ENCODE measurements around the gene TIGD3.

DNA sequence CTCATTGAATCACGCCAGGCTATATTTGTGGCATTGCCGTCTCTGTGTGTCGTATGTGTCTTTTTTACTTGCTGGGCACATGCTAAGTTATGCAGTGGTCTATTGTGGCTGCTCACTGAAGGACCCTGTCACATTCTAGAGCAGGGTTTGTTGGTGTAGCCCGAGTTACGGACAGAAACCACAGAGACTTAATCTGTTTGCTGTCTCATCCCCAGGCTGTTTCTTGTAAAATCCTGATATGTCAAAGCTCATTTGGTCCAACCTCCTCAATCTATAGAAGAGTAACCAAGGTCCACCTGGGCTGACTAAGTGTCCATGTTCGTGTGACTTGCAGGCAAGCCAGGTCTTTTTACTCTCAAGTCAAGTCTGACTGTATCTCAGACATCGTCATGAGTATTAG lies 15.9 kb upstream of the TIGD3 start:
- TF ChIP-seq, protein P1, sequence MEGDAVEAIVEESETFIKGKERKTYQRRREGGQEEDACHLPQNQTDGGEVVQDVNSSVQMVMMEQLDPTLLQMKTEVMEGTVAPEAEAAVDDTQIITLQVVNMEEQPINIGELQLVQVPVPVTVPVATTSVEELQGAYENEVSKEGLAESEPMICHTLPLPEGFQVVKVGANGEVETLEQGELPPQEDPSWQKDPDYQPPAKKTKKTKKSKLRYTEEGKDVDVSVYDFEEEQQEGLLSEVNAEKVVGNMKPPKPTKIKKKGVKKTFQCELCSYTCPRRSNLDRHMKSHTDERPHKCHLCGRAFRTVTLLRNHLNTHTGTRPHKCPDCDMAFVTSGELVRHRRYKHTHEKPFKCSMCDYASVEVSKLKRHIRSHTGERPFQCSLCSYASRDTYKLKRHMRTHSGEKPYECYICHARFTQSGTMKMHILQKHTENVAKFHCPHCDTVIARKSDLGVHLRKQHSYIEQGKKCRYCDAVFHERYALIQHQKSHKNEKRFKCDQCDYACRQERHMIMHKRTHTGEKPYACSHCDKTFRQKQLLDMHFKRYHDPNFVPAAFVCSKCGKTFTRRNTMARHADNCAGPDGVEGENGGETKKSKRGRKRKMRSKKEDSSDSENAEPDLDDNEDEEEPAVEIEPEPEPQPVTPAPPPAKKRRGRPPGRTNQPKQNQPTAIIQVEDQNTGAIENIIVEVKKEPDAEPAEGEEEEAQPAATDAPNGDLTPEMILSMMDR (IDR thresholded peaks at IDR 0.05; ENCODE audit: low read length) = no peak
- no peak for TF ChIP-seq EZH2 (IDR thresholded peaks at IDR 0.05; ENCODE audit: borderline replicate concordance, low read length)
